Subcutaneous abdominal adipose tissue (tissue), 5 donors: ENCODE data around the gene MBD3L4.

Experiments
- H3K27ac ChIP-seq: one replicate; pipeline ENCODE4 v1.7.0; 2013; ENCODE audit warnings: low read depth, mild to moderate bottlenecking, inconsistent platforms, low read length, moderate library complexity
- H3K27me3 ChIP-seq, 5 donors: one replicate each; pipeline ENCODE4 v1.7.0; 2013; ENCODE audit warnings: low read length in 5 of 5, inconsistent platforms in 1 of 5; ENCODE audit not compliant: control insufficient read depth in 5 of 5, insufficient read depth in 4 of 5
- H3K36me3 ChIP-seq, 5 donors: one replicate each; pipeline ENCODE4 v1.7.0; 2013; ENCODE audit warnings: low read length in 5 of 5; ENCODE audit not compliant: control insufficient read depth in 5 of 5, insufficient read depth in 5 of 5
- H3K4me1 ChIP-seq, 5 donors: one replicate each; pipeline ENCODE4 v1.7.0; 2013; ENCODE audit warnings: low read length in 5 of 5, mild to moderate bottlenecking in 3 of 5, moderate library complexity in 1 of 5; ENCODE audit not compliant: control insufficient read depth in 5 of 5, insufficient read depth in 5 of 5
- H3K4me3 ChIP-seq, 5 donors: one replicate each; pipeline ENCODE4 v1.7.0; 2013; ENCODE audit warnings: low read length in 5 of 5, low read depth in 1 of 5
- H3K9ac ChIP-seq, 5 donors: one replicate each; pipeline ENCODE4 v1.7.0; 2013; ENCODE audit warnings: low read length in 5 of 5, mild to moderate bottlenecking in 4 of 5, moderate library complexity in 3 of 5
- H3K9me3 ChIP-seq, 5 donors: one replicate each; pipeline ENCODE4 v1.7.0; 2013; ENCODE audit warnings: low read length in 5 of 5; ENCODE audit not compliant: control insufficient read depth in 5 of 5
- donor health status: healthy.
- donor health status: healthy.
- donor health status: healthy.
- donor health status: healthy.
- donor health status: healthy.

The MBD3L4 gene

GRCh38 chr19:6987850-6988249 lies 52.1 kb downstream of the MBD3L4 start:
- Histone ChIP-seq H3K9ac (no peak overlapping the region), H3K4me3 (no peak overlapping the region), H3K4me1 (no peaks in the 10 kb centered on the region), H3K9me3 (peaks cover 10 to 27% (median 22%) of the 10 kb centered on the region in 5 donors), H3K36me3 (no peaks in the 10 kb centered on the region), H3K27me3 (no peaks in the 10 kb centered on the region), H3K27ac (no peak overlapping the region)
